ENCODE measurements around the gene CYTH4.
"Not testable (repeated sequence)": the region's sequence is repeated elsewhere in the genome, so short reads cannot be mapped to it uniquely, and the experiment has no call there.

The CYTH4 gene, protein sequence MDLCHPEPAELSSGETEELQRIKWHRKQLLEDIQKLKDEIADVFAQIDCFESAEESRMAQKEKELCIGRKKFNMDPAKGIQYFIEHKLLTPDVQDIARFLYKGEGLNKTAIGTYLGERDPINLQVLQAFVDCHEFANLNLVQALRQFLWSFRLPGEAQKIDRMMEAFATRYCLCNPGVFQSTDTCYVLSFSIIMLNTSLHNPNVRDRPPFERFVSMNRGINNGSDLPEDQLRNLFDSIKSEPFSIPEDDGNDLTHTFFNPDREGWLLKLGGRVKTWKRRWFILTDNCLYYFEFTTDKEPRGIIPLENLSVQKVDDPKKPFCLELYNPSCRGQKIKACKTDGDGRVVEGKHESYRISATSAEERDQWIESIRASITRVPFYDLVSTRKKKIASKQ

DNA sequence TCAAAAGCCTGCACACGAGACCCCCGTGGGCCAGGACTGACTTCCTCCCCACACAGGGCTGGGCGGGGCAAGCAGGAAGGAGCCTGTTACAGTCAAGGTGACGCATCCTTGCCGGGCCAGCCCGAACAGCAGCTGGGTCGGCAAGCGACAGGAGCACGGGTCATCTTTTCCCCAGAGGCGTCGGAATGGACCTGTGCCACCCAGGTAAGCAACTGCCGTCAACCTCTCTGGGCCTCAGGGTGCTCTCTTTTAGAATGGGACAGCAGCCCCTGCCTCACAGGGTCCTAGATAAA lies at the start of gene CYTH4:
CYTH4 (plus strand) TSS at position 124 of the 293 bp plus-strand sequence; CDS start at position 186, 62 bp downstream.
- DNase-seq = peak; percentile 73

DNA sequence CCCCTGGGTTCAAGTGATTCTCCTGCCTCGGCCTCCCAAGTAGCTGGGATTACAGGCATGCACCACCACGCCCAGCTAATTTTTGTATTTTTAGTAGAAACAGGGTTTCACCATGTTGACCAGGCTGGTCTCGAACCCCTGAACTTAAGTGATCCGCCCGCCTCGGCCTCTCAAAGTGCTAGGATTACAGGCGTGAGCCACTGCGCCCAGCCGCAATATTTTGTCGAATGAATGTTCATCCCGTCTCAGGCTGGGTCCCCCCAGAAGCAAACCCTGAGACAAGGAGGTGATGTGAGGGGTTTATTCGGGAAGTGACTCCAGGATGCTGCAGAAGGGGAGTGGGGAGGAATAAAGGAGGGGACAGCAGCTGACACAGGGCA lies 48.9 kb upstream of the CYTH4 start:
- DNase-seq = not testable (repeated sequence)

DNA sequence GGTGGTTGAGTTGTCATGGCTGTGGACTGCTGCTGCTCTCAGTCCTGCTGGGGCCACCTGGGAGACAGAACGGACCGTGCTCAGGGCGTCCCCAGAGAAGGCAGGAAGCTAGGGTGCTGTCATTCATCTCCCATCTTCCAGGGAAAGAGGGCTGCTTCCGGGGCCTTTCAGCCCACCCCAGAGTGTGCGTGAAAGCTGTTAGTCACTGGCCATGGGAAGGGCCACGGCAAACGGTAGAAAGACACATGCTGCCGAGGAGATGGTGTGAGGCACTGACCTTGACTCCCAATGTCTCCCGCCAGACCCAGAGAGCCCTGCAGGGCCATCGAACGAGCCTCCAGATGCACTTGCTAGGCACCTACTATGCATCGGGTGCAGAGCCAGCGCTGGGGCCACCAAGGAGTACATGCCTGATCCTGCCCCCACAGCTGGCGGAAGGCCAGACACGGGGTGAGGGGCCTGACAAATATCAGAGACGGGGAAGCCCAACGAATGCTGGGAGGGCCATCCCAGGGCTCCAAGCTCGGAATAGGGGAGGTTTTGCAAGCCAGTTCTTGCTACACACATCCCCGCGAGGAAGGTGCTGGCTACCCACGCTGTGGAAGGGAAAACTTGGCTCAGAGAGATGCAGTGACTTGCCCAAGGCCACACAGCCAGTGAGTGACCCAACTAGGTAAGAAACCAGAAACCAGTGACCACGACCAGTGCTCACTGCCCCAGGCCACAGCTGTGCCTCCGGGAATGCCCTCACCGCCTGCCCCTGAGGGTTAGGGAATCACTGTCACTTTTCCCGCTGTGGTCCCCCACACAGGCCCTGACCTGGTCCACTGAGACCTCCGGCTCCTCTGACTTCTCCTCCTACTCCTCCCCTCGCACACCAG lies 48.3 kb upstream of the CYTH4 start:
- DNase-seq = peak; percentile 18

DNA sequence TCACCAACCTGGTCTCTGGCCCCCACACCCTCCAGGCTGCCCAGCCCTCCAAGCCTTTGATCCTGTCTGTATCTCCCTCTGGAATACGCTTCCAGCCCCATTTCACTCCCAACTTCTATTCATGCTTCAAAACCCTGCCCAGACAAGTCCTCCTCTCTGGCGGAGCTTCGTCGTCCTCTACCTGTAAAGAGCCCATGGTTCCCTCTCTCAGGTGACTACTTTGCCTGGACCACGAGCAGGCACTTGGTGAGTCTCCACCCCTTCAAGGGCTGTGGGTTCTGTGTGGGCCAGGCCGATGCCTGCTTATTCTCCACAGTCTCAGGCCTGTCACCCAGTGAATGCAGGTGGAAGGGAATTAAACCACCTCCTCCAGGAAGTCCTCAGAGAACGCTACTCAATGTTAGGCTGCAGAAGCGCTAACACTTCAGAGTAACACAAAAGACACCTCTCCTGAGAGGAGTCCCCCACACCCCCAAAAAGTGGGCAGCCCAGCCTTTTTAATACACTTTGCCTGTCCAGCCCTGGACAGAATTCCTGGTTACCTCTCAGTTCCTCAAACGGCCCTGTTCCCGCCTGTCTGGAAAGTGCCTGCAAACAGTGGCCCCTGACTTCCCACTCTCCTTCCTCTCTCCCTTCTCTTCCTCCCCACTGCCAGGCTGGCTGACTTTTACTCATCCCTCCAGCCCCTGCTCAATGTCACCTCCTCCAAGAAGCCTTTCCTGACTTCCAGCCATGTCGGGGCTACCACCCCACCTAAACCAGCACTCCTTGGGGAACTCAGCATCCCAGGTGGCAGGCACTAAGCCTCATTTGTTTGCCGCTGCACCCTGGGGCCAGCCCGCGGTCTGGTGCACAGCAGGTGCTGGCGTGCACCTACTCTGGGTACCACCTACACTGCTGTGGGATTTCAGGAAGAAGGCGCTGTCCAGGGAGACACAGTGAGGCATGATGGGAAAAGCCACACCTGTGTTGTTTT lies 47.3 kb upstream of the CYTH4 start:
- no peak for DNase-seq

DNA sequence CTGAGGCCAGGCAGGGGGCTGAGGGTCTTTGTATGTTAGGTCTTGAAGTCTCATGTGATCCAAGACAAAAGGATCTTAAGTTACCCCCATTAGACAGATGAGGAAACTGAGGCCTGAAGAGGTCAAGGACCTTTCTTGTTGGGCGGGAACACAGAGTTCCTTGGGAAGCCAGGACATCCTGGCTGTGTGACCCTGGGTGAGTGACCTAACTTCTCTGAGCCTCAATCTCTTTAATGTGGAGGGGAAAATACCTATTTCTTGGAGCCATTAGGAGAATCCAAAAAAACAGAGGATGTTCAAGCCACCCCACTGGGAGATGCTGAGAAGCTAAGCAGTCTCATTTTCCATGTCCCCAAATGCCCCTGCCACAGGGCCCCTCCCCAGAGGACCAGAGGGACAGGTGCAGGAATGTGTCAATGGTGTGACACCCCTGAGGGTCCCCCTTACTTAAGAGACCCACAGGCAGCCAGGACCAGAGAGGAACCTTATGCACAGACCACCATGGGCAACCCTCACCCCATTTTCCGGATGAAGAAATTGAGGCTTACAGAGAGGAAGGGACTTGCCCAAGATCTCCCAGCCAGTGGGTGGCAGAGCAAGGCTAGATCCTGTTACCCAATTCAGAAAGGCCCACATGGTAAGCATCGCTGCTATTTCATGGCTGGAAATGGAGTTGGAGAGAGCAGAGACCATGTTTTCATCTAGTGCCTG lies 46.3 kb upstream of the CYTH4 start:
- no peak for DNase-seq

DNA sequence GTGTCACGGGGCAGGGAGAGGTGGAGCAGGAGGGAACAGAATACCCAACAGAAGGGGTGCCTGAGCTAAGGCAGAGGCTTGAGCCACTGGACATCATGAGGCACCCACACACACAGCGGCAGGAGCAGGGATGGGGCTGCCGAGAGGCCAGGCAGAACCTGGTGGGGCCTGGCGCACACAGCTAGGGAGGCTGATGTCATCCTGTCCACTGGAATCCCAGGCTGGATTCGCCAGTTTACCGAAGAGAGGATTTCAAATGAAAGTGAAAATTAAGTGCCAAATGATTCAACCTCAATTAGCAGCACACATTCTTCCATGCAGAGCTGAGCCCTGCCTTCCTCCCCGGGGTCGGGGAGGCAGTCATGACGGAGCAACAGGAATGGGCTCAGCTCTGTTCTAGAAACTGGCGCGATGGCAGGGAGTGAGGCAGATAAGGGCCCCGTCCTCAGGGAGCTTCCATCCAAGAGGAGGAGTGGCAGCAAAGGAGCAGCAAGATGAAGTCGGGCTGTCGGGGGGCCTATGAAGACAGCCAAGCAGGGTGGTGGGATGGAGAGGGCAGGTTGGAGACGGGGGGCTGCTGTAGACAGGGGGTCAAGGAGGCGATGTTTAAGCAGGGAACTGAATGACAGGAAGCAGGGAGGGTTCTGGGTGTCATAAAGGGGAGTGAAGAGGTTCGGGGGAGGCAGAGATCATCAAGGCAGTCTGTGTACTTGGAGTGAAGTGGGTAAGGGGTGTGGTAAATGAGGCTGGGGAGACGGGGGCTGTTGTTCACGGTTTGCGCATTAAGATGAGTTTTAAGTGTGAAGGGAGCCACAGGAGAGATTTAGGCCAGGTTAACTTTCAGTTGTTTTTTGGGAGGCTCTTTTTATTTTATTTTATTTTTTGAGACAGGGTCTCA lies 44.7 kb upstream of the CYTH4 start:
- no peak for DNase-seq

DNA sequence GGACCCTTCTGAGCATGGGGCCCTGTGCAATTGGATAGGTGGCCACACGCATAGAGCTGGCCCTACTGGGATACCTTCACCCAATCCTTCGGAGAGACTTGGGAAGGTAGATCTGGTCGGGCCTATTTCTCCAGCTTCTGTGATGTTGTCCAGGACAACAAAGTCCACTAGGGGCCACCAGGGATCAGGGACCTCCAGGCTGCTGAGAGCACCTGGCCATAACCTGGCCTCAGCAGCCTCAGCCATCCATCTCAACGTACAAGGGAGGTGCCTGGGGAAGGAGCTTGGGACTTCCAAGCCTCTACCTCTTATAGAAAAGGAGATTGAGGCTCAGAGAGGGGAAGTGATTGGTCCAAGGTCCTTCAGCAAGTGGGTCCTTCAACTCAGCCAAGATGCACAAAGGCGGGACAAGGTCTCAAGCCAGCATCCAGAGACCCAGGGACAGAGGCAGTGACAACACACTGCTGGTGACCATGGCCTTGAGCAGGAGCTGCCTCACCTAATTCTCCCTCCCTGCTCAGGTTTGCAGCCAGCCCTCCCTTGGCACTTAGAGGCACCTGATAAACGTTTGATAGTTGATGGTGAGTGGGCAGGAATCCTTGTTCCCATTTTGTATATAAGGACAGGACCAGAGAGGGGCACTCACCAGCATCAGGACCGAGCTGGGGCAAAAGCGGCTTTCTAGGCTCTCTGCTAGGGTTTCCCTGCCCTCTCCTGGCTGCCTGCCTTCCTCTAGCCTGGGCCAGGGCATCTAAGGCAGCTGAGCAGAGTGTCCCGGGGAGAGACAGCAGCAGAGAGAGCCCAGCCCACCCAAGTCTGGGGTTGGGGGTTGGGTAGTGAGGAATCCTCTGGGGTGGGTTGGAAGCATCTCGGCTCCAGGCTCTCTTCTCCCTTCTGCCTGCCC lies 42.7 kb upstream of the CYTH4 start:
- no peak for DNase-seq

DNA sequence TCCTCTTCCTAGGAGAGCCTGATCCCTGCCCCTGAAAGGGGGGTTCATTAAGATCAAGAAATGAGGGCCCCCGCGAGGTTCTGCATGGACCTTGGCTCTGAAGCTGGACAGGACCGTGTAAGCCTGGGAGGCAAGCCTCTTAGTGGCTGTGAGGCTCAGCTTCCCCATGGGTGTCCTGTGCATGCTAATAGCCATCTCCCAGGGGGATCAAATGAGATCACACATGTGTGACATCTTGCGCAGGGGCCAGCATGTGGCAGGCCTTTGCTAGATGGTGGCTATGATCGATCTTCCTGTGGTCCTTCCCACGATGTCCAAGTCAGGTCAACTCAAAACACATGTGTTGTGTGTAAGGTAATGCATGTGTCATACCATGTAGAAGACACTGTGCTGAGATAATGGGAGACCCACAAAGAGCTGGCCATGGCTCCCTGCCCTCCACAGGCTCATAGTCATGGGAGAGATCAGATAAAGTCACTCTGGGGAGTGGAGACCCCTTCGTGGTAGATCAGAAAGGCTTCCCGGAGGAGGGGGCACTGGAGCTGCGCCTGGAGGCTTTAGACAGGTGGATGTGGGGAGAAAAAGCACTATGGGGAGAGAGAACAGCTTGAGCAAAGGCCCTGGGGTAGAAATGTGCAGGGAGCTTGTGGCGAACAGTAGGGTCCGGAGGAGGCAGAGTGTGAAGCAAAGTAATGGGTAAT lies 41.9 kb upstream of the CYTH4 start:
- no peak for DNase-seq

DNA sequence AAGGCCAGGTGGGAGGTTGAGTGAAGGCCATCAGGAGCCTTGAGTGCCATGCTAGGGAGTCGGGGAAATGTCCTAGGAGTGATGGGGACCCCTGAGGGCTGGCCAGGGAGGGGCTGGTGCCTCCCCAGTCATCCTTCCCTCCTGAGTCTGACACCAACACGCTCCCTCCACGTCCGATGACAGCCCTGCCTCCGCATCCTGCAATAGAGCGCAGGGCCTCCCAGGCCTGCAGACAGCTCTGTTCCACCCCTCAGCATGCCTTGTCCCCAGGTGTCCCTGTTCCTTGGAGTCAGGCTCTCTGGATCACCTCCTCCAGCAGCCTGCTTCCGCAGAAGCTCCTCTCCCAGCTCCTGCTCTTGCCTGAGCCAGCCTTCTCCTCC lies 41.4 kb upstream of the CYTH4 start:
- DNase-seq = peak; percentile 31

DNA sequence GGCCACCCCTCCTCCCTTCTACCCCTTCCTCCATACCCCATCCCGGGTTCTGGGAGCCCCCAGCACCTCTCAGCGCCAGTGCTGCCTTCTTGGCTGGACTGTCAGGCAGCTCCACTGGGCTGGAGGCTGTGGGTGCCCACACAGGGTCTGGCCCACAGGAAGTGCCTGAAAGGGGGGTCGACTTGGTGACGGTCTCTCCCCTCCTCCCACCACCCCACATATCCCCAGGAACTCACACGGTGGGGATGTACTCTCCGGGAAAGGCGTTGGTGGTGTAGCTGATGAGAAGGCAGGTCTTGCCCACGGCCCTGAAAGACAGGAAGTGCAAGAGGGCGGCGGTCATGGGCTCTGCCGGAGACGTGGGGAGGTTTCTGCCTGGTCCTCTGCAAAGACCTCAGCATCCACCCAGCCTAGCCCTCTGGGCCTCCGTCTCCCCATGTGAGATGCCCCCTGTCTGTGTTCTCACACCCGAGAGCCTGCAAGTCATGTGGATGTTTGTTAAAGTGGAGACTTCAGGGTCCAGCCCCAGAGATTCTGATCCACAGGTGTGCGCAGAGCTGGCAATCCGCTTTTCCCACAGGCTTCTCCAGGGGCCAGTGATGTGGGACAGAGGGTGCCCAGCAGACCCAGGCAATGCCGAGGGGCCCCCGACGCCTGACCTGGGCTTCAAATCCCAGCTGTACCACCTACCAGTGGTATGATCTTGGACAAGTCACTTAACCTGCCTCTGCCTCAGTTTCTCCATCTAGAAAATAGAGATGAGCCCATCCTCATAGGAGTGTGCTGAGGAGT lies 40.8 kb upstream of the CYTH4 start:
- DNase-seq = peak; percentile 49

DNA sequence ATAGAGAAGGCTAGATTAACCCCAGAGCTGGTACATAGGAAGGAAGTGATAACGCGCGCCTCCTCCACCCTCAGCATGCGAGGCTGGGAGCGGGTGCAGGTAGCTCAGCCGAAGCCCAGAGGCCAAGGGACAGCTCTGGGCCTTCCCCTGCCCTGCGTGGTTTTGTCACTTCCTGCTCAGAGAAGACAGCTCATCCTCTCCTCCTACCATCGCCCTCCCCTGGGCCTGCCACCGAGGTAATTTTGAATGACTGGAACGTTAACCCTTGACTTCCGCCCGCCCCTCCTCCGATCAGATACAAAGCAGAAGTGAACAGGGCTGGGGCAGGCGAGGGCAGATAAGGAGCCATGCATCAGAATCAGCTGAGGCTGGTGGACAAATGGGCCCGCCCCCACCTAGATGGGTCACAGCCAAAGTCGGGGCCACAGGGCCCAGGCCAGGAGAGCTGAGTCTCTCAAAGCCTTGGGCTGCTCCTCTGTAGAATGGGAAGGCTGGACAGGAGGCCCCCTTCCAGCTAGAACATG lies 39.9 kb upstream of the CYTH4 start:
- peak; percentile 87 for DNase-seq

DNA sequence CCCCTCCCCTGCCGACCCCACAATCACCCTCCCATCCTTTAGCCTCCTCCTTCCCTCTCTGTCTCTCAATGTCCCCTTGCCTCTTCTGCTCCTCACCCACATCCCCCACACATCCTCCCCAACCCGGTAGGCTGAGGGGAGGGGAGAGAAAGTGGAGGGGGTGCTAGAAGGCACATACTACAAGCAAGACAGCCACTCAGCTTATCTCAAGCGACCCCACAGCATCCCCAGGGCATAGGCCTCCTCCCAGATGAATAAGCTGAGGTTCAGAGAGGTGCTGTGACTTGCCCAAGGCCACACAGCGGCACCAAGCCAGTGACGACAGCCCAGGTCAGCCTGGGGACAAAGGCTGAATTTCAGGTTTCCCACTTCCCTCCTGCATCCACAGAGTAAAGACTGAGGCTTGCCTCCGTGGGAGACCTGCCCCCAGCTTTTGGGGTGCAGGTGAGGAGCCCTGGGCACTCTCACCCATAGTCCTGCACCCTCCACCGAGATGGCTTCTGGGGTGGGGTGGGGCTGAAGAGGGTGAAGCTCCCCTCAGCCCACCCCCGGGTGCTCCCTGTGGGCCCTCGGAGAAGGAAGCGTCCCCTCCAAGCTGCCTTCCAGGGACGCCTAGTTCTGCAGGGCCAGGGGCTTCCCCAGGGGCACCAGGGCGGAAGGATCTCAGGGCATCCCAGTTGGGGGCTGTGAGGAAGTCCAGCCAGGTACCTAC lies 38.8 kb upstream of the CYTH4 start:
- DNase-seq = peak; percentile 7

DNA sequence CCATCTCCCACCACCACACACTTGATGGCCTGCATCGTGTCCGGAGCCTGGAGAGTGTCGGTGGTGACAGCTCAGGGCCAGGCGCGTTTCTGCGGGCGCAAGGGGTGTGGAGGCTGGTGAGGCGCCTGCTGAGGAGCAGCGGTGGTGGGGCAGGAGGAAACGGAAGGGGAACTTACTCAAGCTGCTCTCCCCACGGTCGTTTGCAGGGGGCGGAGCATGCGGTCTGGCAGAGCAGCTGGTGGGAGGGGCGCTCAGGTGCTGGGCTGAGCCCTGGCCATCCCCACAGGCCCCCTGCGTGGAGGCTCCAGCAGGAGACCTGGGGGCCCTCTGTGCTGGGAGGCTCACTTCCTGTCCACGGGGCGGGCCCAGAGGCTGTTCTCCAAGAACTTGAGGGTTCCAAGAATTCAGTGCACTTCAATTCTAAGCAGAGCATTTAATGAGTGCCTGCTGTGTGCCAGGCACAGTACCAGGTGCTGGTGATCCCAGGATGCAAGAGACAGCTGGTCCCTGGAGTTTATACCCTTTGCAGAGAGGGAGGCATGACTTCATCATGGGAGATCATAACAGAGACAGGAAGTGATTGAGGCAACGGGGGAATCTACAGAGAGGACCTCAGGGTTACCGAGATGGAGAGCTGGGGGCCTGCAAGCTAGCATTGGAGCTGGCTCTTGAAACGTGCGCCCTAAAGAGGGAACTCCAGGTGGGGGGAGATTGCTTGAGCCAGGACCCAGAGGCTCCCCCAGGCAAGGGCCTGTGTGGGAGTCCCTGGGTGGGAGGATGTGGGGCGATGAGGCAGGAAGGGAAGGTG lies 38.0 kb upstream of the CYTH4 start, which contains the start of gene RAC2:
RAC2 (minus strand) TSS at position 156 of the 808 bp plus-strand sequence; CDS start at position 35, 121 bp downstream.
- DNase-seq = peak; percentile 90

DNA sequence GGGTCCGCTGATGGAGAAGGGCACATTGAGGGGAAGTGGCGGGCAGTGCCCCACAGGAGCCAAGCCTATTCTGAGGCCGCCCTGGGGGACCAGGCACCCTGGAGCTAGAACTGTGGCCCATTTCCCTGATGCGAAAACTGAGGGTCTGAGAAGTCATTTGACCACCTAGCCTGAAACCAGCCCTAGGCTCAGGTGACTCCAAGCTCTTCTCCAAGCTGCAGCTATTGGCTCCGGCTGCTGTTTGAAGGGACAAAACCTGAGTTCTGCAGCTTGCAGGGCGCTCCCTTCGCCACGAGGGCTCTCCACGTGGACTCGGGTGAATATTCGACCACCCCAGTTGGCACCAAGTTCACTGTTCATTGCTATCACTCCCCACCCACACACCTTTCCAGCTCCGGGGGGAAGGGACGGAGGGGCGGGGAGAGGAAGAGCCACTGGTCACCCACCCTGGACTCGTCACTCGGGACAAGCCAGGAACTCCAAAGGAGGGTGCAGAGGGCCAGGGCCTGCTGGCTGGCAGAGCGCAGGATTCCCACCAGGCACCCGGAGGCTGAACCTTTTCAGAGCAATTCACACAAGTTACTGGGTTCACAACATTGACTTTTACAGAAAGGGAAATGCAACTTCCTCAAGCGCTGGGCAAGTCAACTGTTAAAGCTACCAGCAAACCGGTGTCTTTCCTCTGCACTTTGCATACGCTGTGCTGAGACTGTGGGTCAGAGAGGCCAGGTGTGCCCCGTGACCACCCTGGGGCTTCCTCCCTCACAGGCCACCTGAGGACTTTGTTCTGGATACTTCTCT lies 37.2 kb upstream of the CYTH4 start:
- no peak for DNase-seq

DNA sequence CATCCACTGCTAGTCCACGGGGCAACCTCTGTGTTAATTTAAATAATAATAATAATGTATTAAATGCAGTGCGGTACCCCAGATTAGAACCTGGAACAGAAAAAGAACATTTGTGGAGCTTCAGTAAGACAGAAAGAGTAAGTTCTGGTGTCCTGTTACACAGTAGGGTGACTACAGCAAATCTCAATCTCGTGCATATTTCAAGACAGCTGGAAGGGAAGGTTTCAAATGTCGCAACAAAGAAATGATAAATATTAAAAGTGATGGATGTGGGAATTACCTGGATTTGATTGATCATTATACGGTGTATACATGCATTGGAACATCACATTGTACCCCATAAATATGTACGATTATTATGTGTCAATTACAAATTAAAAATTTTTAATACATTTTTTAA lies 36.6 kb upstream of the CYTH4 start:
- DNase-seq = no peak

DNA sequence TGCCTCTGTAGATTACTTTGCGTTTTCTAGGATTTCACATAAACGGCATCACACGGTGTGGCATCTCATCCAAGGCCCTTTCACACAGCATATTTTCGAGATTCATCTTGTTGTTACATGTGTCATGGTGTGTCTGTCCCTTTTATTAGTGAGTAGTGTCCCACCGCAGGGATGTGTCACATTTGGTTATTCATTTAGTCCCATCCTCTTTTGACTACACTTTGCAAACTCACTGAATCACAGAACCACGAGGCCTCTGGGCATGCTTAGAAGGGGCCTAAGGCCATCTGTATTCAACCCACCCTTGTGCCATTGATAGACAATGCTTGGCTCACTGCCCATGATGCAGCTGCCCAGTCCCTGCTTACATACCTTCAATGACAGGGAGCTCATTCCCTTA lies 34.1 kb upstream of the CYTH4 start:
- DNase-seq = no peak
